TTC549 (cell line): Measurements from ENCODE around the gene GBE1.
A peak's percentile ranks its signal among the peaks of the same experiment; 100 is the strongest.

ENCODE experiments used
- FAIRE-seq: peaks from 2 replicates; lab custom pipeline; 2012; peaks lifted over from hg19 to GRCh38; lab: Jason Lieb, UNC

The GBE1 gene

GRCh38 chr3:81699536-81700320 lies 61.7 kb downstream of the GBE1 start:
- no peak for FAIRE-seq

GRCh38 chr3:81696090-81696489 lies 65.4 kb downstream of the GBE1 start:
- FAIRE-seq: no peak

- no peak for FAIRE-seq
These were observed 66.1 kb downstream of the GBE1 start for GRCh38 chr3:81695302-81695701.

GRCh38 chr3:81694662-81695061 lies 66.8 kb downstream of the GBE1 start:
- FAIRE-seq: no peak

- no peak for FAIRE-seq
These were observed 68.7 kb downstream of the GBE1 start for GRCh38 chr3:81692766-81693165.

GRCh38 chr3:81689617-81690016 lies 71.8 kb downstream of the GBE1 start:
- no peak for FAIRE-seq

GRCh38 chr3:81684751-81685395 lies 76.6 kb downstream of the GBE1 start:
- no peak for FAIRE-seq

- no peak for FAIRE-seq
These were observed 84.6 kb downstream of the GBE1 start for GRCh38 chr3:81676706-81677456.

- no peak for FAIRE-seq
These were observed 86.8 kb downstream of the GBE1 start for GRCh38 chr3:81674690-81675089.

GRCh38 chr3:81668283-81668682 lies 93.2 kb downstream of the GBE1 start:
- FAIRE-seq: no peak

GRCh38 chr3:81666502-81667121 lies 94.8 kb downstream of the GBE1 start:
- peak; percentile 84 for FAIRE-seq

- FAIRE-seq: no peak
These were observed 98.3 kb downstream of the GBE1 start for GRCh38 chr3:81663114-81663513.

GRCh38 chr3:81660036-81660435 lies 101.4 kb downstream of the GBE1 start:
- FAIRE-seq: no peak

- FAIRE-seq: no peak
These were observed 103.0 kb downstream of the GBE1 start for GRCh38 chr3:81658322-81658997.

GRCh38 chr3:81651139-81651538 lies 110.3 kb downstream of the GBE1 start:
- no peak for FAIRE-seq

- FAIRE-seq: no peak
These were observed 111.3 kb downstream of the GBE1 start for GRCh38 chr3:81650187-81650586.

GRCh38 chr3:81645248-81645647 lies 116.2 kb downstream of the GBE1 start:
- FAIRE-seq: no peak

GRCh38 chr3:81643721-81644120 lies 117.7 kb downstream of the GBE1 start:
- no peak for FAIRE-seq

GRCh38 chr3:81638480-81638879 lies 123.0 kb downstream of the GBE1 start:
- no peak for FAIRE-seq

- FAIRE-seq: no peak
These were observed 128.8 kb downstream of the GBE1 start for GRCh38 chr3:81632659-81633058.

- FAIRE-seq: no peak
These were observed 136.7 kb downstream of the GBE1 start for GRCh38 chr3:81624756-81625155.

- no peak for FAIRE-seq
These were observed 139.1 kb downstream of the GBE1 start for GRCh38 chr3:81622395-81622794.
